HG02678 (cell line): ENCODE data around the gene CADPS2.
"Not testable (repeated sequence)": the region's sequence is repeated elsewhere in the genome, so short reads cannot be mapped to it uniquely, and the experiment has no call there.

ENCODE experiments used
- ATAC-seq: cut with Tn5 transposase; IDR thresholded peaks from one replicate; pipeline ENCODE4 v1.9.1; 2021; ENCODE audit warnings: mild to moderate bottlenecking, moderate library complexity; ENCODE audit not compliant: unreplicated experiment

Gene CADPS2

DNA sequence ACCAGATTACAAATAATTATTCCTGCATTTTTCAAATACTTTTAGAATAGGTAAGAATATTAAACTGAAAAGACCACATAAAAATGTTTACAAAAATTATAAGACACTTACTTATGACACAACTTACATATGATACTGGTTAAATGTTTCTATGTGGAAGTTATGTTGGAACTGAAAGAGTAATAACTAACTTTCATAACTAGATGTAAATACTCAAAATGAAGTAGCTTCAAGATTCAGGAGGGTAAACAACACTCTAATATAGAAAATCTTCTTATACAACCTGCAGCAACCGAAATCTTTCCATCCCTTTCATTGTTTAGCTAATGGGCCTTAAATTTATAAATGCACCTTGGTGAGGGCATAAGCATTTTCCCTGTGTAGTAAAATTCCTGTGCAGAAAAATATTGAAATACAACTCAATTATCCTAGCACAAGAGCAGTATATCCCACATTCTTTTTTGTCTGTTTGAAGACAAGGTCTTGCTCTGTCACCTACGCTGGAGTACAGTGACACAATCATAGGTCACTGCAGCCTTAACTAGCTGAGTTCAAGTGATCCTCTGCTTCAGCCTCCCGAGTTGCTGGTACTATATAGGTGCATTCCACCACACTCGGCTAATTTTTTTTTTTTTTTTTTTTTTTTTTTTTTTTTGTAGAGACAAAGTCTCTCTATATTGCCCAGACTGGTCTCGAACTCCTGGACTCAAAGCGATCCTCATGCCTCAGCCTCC, 168.7 kb downstream of the CADPS2 start:
- ATAC-seq = no peak

DNA sequence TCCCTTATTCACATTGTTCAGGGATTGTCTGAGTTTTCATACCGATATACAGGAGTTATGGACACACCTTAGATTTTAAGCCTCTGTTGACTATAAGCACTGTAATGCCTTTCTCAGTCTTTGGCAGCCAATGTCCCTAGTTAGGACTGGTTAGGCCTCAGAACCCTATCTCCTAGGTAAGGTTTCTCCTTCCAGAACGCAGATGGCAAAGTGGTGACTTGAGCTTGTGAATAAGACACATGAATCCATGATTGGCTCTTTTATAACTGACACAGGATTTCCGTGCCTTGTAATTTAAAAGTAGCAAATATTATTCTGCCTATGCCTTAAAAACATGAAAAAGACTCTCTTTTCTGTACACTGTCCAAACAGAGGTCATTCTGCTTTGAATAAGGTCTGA, 171.1 kb downstream of the CADPS2 start:
- ATAC-seq = no peak

DNA sequence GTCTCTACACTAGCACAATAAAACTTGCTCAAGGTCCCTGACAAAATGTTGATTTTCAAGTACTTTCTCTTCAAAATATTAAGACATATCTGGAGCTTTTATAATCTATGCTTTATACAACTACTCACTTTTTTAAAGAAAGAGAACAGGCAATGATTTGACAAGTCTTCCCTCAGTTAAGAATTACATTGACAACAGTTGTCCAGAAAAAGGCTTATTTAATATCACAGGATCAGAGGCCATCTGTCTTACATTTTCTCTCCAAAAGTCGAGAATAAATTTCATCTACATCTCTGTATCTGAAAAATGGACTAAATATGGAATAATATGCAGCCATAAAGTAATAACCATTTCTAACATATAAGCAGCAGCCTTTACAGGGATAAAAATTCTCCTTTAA, 175.3 kb downstream of the CADPS2 start:
- no peak for ATAC-seq

DNA sequence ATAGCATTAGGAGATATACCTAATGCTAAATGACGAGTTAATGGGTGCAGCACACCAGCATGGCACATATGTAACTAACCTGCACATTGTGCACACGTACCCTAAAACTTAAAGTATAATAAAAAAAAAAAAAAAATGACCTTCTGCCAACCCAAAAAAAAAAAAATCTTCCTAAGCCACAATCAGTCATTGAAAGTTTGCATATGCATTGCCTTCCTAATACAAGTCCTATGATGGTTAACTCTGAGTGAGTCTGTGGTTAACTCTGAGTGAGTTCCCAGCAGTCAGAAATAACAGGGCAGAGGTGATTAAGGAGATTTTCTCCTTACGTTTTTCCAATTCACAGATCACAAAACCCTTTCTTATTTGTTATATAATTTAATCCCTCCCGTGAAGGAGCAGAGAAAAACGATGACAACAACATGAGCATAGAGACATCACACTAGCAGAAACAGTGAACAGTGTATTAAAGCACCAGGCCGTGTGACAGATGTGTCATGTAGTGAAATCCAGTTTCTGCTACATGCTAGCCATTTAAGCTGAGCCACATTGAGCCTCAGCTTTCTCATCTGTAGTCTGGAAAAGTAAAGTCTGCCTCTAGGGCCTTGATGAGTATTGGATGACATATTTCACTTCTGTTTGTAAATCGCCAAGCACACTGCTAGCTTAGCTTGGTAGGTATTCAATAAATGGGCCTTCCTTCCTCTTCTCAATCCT, 176.2 kb downstream of the CADPS2 start:
- ATAC-seq = no peak

DNA sequence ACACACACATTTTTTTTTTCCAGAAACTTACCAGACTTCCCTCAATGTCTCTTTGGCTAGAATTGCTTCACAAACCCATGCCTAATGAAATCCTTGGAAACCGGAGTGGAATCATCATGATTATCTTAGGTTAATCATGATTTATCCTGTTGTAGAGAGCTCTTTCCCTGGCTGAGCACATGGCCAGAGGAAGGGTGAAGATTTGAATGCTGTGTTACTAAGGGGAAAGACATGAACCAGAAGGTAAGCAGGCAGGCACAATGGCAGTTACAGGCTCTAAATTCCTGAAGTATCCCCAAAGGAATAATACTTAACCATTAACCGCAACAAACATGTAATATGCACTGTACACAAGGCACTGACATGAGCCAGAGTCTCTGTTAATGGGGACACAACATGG, 179.4 kb downstream of the CADPS2 start:
- ATAC-seq = no peak

DNA sequence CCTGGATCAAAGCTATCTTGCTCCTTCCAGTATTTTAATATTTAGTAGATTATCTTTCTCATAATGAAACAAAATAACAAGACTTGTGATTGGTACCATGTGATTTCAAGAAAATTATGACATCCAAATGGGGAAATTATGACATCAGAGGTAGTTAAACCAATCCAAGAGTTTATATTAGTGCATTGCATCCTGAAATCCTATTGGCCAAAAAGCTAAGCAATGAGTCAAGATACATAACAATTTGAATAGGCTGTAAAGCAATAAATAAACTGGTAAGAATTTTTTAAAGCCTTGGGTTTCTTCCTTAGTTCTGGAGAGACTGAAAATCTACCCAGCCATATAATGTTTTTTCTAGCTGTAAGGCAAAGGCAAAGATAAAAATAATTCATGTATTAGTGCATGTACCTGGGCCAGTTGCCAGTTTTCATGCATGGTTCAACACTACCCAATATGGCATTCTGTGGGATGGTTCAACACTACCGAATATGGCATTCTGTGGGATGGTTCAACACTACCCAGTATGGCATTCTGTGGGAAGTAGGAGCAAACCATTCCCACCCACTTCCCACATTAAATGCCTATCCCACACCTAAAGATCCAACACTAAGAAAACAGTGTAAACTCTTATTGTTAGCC, 183.3 kb downstream of the CADPS2 start, which contains the start of gene RNF148:
Gene RNF148 (minus strand): TSS at position 51 of the 639 bp plus-strand sequence. CDS start 172 bp downstream, outside the sequence.
- ATAC-seq = no peak

DNA sequence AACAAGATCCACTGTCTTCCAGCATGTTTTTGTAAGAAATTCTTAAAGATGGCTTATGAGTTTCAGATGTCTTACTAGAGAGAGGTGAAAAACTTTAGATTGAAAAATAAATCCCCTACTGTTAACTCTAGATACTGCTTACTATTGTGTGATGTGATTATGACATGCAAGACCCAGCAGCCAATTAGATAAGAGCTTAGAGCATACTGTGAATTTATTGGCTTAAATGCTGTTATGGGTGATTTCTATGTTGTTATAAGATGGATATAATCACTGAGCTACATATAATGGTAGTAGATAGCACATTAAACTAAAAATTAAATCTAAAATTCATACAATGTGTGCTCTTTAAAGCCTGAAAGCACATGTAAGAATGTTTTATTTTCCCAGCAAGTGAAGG, 187.2 kb downstream of the CADPS2 start, which contains the start of gene RNF133:
Gene RNF133 (minus strand): TSS at position 101 of the 400 bp plus-strand sequence. CDS start 199 bp downstream, outside the sequence.
- no peak for ATAC-seq

DNA sequence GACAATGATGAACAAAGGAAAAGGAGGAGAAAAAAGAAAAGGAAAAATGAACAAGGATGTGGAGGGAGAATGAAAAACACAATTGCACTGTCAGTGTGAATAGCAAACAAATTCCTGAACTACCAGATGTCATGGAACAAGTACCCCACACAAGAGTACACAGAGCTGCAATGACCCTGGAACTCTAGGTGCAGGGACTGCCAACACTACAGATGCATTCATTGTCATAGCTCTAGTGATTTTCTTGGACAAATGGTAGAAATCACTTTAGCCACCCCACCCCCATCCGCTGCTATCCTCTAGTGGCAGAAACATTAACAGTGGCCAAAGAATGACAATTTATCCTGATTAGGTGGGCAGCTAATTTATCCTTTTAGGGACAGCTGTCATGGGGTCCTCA, 190.4 kb downstream of the CADPS2 start:
- ATAC-seq = no peak

DNA sequence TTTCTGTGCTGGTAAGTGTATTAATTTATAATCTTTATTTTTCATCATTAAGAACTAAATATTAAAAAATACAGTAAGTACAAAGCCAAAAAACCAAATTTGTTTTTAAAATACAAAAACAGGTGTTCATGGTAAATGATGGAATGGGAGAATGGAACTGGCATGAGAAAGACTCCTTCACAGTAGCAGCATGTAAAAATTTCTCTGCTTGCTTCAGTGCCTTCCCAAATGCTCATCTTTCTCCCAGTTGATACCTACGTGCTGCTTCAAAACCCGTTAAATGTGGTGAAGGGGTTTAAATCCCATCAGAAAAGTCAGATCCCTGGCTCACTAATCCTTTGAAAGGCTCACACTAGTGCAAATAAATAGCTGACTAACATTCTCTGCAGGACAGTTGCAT, 191.6 kb downstream of the CADPS2 start:
- no peak for ATAC-seq

DNA sequence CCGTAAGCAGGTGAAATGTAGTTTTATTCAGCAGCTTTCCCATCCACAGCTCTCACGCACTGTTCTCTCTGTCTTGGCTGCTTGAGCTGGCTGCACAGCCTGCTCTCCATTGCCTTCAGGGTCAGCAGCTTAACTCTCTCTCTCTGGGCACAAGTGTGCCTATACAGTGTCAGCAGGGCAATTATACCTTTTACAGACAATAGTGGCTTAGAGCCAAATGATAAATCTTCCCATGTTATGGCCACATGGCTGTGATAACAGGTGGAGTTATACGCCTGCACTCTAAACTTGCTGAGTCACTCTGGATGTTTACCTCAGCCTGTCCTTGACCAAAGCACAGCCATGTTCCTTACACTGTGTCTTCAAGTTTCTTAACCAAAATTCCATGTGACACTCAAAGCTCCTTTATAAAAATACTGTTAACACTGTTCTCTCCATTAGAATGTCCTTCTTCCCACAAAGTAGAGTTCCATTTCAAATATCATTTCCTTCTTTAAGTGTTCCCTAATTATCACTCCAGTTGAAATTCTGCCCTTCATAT, 193.4 kb downstream of the CADPS2 start:
- ATAC-seq = no peak

DNA sequence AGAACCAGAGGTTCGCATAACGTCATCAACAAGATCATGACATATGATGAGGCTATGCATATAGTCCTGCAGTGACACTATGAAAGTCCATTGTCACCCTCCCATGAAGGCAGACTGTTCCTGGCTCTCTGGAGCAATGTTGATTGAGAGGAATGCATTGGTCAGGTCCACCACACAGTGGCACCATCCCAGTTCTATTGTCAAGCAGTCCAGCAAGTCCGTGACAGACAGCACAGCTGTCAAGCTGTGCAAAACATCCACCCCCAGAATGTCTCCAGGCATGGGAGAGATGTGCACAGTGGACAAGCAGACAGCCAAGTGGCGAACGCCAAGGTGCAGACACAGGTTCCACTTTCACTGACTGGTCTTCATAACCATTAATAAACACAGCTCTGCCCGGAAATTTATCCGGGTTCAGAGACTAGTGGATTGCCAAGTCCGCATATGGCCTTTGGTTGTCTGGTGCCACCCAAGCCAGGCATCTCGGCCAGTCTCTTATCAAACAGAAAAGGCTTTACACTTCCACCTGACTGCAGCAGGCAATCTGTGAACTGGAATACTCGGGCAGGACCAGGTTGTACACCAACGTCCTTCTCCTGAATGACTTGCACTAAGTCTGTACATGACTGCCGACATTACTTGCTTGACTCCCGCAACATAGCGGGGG, 194.6 kb downstream of the CADPS2 start:
- ATAC-seq = no peak

DNA sequence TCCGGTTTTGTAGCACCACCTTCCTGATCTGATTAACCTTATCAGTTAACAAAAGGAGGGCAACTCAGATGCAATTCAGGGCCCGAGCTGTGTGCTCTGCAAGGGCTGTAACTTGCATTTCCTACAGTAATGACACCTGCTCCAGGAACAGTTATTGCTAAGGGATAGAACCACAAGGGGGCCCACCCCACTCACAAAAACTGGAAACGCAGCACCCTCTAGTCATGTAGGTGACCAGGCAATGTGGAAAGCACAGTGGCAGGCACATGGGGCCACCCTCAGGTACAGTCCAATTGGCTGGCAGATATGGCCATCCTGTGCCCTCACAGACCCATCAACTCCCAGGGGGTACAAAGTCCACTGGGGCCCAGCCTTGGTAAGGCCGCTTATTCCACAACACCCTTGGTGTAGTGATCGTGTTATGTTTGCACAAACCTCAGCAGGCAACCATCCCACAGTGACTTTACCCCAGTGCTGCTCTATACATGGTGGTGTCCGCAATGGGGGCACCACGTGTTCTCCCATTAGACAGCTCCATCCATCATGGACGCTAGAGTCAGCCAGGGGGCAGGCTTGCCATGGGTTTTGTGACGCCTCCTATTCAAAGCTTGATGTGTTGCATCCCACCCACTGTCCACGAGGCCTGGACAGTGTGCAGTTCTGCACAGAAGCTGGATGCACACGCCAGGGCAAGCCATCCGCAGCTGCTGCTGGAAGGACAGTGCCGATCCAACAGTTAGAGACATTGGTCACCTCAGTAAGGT, 196.7 kb downstream of the CADPS2 start:
- no peak for ATAC-seq

DNA sequence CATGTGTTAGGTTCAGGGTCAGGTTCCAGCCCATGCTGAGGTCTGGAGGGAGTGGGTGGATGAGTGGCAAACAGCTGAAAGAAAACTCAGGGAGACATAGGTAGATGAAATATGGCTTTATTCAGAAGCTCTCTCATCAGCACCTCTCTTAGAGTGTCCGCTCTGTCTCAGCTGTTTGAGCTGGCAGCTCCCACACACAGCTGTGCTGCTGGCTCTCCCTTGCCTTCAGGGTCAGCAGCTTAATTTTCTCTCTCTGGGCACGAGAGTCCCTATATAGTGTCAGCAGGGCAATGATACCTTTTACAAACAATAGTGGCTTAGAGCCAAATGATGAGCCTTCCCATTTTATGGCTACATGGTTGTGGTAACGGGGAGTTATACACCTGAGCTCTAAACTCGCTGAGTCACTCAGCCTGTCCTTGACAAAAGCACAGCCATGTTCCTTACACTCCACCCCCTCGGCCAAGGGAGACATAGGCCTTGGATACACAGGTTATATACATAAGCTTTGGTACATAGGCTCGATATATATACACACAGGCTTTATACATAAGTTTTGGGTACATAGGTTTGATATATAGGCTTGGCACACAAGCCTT, 197.8 kb downstream of the CADPS2 start:
- ATAC-seq = no peak

DNA sequence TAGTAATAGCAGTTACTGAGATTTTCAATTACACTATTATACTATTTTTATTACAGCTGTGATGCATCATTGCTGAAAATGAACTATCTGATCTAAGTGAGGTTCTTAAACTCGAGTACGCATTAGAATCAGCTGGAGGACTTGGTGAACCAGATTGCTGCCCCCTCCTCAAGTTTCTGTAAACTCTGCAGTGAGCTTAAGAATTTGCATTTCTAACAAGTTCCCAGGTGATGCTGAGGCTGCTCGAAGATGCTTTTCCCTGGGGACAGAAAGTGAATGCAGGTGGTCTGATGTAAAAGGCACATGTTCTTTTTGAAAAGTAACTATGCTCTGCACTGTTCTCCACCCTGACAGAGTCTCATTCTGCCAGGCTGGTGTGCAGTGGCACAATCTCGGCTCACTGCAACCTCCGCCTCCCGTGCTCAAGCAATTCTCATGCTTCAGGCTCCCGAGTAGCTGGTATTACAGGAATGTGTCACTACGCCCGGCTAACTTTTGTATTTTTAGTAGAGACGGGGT, 199.8 kb downstream of the CADPS2 start:
- ATAC-seq = no peak

DNA sequence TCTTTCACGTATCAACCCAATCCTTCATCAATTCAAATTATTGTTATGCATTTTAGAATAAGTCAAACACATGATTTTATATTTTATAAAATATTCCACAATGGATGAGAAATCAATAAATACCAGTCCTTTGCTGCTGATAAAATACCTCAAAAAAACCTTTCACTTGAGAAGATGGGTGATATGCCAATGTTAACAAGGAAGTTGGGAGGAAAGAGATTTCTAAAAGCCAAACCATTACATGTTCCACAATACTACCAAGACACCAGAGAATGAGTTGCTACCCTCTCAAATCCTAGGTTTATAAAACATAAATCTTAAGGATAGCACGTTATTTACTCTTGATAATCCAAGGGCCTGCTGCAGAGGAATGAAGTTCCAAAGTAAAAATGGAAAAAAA, 201.8 kb downstream of the CADPS2 start:
- no peak for ATAC-seq

DNA sequence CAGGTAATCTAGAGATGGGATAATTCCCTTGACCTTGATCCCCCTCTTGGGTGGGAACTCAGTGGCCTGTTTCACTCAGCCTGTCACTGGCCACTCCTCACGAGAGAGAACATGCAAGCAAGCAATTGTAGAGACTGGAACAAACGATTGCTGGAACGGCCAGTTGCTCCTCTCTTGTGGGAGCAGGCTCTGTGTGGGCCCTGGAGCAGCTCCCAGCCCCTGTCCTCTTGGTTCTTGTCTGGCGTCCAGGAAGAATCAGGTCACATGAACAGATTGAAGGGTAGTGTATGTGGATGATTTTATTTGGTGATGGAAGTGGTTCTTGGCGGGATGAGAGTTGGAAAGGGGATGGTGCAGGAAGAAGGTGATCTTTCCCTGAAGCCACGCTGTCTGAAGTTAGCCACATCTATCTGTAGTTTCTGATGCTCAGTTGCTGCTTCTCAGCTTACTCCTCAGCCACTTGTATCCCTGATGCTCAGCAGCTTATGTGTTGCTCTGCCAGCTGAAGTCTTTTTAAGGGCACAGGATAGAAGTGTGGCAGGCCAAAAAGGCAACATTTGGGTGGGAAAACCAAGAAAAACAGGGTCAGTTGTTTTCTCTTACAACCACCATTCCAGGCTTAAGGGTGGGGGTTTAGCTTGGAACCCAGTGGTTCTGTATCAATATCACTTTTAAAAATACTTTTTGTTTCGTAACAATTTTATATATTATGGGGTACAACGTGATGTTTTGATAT, 203.3 kb downstream of the CADPS2 start:
- ATAC-seq = no peak

DNA sequence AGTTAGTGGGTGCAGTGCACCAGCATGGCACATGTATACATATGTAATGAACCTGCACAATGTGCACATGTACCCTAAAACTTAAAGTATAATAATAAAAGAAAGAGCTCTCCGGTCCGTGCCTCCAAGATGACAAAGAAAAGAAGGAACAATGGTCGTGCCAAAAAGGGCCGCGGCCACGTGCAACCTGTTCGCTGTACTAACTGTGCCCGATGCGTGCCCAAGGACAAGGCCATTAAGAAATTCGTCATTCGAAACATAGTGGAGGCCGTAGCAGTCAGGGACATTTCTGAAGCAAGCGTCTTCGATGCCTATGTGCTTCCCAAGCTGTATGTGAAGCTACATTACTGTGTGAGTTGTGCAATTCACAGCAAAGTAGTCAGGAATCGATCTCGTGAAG, 205.1 kb downstream of the CADPS2 start:
- not testable (repeated sequence) for ATAC-seq

DNA sequence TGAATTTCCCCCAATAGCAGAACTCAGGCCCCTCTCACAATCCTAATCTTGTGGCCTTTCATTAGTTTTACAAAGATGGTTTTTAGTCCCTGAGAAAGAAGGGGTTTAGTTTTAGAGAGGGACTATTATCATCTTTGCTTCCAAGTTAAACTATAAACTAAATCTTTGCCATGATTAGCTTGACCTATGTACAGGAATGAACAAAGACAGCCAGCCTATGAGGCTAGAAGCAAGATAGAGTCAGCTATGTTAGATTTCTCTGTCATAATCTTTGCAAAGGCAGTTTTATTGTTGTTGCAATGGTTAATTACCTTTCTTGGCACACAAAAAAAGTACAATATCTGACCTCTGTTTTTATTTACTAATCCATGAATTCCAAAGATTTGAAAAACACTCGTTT, 206.4 kb downstream of the CADPS2 start:
- no peak for ATAC-seq

DNA sequence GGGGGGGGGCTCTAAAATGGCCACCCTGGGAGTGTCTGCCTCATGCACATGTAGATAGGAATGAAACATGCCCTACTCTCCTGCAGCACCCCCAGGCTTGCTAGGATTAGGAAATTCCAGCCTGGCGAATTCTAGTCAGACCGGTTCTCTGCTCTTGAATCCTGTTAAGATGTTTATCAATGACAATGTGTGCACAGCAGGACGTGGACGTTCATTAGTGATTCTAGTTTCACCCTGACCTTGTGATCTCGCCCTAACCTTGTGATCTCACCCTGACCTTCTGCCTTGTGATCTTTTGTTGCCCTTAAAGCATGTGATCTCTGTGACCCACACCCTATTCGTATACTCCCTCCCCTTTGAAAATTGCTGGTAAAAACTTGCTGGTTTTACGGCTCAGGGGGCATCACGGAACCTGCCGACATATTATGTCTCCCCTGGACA, 207.0 kb downstream of the CADPS2 start:
- not testable (repeated sequence) for ATAC-seq
